DMS79 (cell line): ENCODE results near the gene CYTH3.
A peak's percentile ranks its signal among the peaks of the same experiment; 100 is the strongest.
"Not testable (repeated sequence)": the region's sequence is repeated elsewhere in the genome, so short reads cannot be mapped to it uniquely, and the experiment has no call there.

ENCODE experiments used
- DNase-seq: peaks from one replicate; lab custom pipeline; 2025; lab: John Stamatoyannopoulos, UW

Gene CYTH3

DNA sequence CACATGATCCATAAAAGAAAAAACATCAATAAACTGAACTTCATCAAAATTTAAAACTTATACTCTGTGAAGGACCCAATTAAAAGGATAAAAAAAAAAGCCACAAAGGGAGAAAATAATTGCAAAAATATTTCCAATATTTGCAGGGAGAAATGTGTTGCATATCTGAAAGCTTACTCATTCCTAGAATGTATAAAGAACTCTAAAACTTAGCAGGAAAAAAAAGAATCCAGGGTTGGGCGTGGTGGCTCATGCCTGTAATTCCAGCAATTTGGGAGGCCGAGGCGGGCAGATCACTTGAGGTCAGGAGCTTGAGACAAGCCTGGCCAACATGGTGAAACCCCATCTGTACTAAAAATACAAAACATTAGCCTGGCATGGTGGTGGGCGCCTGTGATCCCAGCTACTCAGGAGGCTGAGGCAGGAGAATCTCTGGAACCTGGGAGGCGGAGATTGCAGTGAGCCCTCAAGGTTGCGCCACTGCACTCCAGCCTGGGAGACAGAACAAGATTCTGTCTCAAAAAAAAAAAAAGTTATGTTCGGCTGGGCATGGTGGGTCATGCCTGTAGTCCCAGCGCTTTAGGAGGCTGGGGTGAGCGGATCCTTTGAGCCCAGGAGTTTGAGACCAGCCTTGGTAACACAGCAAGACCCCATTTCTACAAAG, 11.1 kb upstream of the CYTH3 start:
- DNase-seq, result not testable (repeated sequence)

DNA sequence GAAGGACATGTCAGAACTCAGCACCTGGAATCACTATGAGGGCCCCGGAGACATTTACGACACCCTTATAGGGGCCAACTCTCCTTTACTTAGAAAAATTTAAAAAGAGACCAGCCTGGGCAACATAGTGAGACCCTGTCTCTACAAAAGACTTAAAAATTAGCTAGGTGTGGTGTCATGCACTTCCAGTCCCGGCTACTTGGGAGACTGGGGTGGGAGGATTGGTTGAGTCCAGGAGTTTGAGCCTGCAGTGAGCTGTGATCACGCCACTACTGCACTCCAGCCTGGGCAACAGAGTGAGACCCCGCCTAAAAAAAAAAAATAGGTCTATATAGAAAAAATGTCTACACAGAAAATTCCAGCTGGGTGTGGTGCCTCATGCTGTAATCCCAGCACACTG, 7.5 kb upstream of the CYTH3 start:
- DNase-seq, result no peak

DNA sequence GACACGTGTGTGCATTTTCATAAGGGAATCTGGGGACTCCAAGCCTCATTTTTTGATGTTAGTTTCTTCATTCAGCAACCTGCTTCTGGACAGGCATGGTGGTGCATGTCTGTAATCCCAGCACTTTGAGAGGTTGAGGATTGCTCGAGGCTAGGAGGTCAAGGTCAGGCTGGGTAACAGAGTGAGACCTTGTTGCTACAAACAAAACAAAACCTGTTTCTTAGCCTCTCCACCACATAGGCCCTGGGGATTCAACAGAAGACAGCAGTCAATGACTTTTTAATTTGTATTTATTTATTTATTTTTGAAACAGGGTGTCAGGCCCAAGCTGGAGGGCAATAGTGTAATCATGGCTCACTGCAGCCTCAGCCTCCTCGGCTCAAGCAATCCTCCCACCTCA, 6.9 kb upstream of the CYTH3 start:
- DNase-seq, result no peak

DNA sequence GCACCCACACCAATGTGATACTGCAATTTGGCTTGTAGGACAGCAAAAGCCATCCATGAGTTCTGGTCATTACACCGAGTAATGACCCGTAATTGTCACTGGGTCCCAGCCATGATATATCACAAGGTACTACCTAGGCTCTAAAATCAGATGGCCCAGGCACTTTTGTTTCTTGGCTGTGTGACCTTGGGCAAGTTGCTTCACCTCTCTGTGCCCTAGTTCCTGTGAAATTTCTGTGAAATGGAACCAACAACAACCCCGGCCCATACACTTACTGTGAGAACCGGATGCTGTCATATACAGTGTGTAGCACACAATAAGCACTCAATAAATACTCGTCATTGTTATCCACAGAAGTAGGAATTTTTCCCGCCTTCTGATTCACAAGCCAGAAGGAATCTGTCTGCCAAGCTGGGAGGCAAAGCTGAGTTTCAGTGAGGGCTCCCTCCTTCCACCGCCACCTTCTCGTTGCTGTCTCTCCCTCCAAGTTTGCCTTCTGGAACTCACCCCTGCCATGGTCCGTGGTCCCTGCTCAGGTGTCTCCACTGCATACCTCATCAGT, 6.4 kb upstream of the CYTH3 start:
- no peak for DNase-seq

DNA sequence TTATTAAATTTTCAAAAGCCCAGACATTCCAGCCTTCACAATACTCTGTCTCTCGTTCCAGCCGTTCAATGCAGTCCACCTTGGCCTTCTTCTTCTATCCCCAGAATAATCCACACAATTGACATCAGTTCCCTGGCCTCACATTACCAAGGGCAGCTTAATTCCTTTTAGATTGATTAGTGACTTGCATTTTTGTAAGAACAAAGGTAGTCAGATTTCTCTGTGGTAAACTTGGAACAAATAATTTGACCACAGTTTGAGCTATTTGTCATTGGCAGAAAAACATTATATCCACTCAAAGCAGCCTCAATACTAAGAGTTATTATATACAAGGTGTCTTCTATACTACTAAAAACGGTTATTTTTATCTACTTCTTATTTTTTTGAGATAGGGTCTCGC, 5.1 kb upstream of the CYTH3 start:
- no peak for DNase-seq

DNA sequence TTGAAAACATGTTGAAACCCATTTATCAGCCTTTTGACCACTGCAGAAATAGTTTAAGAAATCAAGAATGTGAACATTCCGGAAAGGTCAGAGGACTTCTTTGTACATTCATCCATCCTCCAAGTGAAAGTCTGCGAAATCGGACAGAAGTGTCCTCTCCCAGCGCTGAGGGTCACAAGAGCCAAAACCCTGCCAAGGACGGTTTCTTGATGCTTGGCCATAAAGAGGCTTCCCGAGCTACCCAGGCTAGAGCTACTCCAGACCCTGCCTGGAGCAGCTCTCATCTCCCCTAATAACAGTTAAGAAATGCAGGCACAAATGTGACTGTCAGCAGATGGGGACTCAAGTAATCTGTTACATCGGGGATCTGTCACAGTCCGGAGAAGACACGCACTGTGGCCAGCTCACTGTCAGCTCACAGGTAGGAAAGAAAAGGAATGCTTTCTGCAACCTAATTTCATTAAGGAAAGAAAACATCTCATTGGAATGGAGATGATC, 4.5 kb upstream of the CYTH3 start:
- no peak for DNase-seq

DNA sequence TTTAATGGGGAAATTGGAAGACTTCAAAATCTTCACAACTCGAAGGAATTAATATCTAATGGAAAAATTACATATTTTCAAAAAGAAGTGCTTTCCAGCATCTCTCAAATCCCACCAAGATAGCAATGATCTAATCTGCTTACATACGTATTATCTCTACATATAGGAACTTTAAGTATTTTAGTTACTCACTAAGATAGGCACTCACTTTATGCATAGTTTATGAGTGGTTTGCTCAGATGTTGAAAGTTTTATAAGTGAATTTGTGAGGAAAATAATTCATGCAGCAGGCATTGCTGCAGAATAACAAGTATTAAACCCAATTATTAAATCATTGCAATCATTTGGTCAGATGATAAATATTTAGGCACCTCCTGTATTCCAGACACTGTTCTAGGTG, 2.3 kb upstream of the CYTH3 start:
- DNase-seq, result no peak

DNA sequence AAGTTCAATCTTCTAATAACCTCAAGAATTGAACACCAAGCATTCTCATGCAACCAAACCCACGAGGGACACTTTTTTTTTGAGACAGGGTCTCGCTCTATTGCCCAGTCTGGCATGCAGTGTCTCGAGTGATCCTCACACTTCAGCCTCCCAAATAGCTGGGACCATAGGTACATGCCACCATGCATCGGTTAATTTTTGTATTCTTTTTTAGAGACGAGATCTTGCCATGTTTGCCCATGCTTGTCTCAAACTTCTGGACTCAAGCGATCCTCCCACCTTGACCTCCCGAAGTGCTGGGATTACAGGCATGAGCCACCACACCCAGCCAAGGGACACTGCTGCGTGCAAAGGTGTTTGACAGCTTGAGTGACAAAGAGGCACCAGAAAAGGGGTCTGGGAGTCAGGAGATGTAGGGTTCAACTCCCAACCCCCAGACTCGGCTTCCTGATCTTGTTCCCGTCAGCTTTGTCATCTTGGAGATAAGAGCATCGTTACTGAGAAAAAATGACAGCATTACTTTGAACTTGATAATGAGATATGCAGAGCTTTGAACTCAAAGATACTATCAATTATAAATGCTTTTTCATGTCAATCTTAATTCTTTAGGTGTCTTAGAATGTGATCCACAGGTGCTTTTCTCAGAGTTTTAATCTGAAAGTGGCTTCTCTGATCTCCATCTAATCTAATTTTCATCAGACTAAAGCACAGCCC, 1.6 kb upstream of the CYTH3 start:
- DNase-seq, result no peak

DNA sequence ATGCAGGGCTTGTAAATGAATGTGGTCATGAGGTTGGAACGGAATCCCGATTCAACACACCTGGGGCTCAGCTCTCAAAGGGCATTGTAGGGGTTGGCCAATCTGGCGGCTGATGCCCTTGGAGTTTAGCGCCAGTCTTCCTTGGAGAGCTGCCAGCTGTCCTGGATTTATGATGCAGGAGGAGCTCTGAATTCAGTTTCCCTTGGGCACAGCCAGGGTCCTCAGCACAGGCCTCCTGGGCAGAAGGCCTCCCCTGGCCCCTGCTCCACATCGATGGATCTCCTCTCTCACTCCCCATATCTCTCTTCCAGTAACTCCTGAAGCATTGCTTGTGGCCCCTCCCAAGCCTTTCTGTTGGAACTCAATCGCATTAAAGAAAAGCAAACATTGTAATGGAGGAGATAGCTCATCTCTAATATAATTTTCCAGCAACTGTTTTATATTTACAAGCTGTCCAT, 985 bp upstream of the CYTH3 start:
- peak; percentile 76 for DNase-seq

DNA sequence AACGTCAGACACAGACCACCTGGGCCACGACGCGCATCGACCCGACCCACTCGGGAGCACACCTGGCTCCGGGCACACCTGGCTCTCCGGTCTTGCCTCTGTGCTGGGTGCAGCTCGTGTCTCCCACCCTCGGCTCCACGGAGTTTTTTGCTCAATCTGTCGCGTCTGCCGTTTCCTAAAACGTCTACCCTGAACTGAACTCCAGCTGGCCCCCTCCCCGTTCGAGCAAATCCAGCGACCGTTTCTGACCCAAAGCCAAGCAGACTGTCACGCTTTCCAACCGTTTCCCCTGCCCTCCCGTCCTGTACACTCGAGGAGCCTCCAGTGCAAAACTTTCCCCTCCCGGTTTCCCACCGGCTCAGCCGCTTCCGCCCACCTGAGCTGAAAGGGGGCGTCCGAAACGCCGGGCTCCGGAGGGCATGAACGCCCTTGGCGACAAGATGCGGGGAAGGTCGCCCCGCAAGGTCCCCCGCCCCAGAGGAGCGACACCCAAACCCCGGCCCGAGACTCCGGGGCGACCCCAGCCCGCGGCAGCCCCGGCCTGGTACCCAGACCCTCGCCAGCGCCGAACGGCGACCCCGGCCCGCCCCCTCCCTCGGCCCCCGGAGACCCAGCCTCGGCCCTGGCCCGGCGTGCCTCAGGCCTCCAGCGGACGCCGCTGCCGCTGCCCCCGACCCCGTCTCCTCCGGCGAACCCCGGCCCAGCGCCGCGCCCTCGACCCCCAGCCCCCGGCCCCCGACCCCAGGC, 557 bp downstream of the CYTH3 start:
- DNase-seq, result peak; percentile 3

DNA sequence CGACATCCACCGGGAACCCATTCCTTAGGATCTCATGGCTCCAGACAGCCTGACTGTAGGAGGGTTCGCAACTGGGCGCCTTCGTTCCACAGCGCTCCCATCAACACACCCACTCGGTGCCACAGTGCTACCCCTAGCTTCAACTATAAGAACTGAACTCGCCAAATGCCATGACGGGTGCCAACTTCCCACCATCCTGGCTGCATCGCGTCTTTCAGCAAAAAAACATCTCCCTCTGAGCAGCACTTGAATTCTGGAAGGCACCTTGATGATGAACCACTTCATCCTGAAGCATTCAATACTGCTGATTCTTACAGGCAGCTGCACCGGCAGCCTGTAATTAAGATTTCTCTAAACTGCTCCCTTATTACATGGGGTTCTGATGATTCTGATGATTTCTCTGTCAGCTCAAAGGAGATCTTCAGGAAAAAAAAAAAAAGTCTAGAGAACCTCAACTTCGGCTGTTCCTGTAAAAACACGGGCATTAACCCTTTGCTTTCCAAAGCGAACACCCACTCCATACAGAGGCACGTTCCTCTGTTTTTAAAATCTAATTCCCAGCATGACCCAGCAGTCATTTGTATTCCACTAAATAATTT, 1.3 kb downstream of the CYTH3 start:
- peak; percentile 59 for DNase-seq

DNA sequence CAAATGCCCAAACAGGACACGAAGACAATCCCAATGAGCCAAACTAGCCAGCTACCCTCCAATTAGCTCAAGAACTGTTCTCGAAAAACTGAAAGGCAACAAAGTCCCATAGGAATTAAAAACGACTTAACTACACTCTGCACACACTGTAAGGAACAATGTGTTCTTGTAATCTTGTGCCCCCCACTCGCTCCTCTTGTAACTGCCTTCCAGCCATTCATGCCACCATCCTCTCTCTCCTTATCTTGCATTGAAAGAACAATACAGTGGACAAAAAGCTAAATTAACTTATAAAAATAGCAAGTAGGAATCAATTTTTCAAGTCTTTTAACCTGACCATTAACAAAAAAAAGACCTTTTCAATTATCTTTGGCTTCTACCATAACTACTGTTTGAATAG, 2.9 kb downstream of the CYTH3 start:
- no peak for DNase-seq

DNA sequence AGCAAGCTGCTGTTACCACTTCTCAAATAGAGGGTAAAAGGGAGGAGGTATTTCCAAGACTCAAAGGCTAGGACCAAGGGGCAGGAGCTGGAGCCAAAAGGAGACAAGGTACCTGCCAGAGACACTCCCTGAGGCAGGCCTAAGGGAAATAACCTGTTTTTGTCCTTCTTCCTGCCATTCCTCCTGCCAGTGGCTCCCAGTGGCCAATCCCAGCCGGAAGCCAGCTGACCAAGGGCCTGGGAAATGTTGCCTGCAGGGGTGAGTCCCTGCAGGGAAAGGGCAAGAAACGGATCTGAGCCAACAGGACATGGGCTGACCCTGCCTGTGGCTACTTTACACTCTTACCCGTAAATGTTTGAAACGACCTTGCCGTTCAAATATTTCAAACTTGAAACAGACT, 3.5 kb downstream of the CYTH3 start:
- no peak for DNase-seq

DNA sequence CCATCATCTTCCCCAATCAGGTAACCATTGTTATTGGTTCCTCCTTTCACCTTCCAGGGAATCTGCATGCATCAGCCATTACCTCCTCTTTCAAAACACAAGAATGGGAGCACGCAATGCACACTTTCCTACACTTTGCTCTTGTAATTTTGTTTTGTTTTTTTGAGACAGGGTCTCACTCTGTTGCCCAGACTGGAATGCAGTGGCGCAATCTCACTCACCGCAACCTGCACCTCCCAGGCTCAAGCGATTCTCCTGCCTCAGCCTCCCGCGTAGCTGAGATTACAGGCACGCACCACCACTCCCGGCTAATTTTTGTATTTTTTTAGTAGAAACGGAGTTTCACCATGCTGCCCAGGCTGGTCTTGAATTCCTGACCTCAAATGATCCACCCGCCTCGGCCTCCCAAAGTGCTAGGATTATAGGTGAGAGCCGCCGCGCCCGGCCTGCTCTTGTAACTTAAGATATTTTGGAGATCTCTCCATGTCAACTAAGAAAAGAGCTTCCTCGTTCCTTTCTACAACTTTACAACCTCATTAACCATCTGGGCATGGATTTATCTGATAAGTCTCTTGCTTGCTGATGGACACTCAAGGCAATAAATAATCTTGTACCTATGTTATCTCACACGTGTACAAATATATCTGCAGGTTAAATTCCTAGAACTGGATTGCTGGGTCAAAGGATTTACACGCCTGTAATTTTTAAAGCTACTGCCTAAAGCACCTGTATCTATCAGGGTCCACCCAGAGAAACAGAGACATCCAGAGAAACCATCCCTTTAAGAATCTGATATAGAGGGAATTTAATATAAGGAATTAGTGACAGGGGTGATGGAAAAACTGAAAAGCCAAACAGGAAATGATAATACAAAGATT, 4.2 kb downstream of the CYTH3 start:
- no peak for DNase-seq

DNA sequence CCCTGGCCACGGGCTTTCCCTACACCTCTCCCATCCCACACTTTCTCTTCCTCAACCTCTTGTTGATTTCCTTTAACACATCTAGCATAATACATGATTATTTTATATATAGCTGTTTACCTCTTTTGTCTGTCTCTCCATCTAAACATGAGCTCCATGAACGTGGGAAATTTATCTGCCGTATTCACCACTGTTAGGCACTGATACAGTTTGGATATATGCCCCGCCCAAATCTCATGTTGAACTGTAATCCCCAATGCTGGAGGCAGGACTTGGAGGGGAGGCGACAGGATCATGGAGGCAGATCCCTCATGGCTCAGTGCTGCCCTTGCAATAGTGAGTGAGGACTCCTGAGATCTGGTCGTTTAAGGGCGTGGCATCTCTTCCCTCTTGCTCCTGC, 5.7 kb downstream of the CYTH3 start:
- DNase-seq, result no peak

DNA sequence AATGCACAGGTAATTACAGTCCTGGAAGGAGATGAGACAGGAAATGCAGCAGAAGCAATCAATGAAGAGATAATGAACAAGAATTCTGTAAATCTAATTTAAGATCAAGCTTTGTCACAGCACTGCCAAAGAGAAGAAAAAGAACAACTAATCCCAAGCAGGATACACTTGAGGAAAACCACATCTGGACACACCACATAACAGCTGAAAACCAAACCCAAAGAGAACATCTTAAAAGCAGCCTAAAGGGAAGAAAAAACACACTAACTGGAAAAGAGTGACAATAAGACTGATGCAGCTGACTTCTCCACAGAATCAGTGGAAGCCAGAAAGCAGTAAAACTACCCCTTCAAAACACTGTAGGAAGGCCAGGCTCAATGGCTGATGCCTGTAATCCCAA, 10.2 kb downstream of the CYTH3 start:
- no peak for DNase-seq

DNA sequence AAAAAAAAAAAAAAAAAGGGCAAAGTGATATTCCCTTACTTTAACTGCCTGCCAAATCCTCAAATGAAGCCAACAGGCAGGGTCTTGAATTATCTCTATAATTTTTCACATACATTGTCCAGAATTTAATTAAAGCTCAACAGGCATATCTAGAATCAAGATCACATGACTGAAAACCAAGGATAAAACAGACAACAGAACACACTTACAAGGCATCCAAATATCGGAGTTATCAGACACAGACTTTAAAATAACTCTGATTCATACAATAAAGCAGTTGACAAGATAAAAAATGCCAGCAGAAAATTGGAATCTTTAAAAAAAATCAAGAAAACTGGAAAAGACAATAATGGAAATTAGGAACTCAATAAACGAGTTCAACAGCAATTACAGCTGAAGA, 10.7 kb downstream of the CYTH3 start:
- no peak for DNase-seq

DNA sequence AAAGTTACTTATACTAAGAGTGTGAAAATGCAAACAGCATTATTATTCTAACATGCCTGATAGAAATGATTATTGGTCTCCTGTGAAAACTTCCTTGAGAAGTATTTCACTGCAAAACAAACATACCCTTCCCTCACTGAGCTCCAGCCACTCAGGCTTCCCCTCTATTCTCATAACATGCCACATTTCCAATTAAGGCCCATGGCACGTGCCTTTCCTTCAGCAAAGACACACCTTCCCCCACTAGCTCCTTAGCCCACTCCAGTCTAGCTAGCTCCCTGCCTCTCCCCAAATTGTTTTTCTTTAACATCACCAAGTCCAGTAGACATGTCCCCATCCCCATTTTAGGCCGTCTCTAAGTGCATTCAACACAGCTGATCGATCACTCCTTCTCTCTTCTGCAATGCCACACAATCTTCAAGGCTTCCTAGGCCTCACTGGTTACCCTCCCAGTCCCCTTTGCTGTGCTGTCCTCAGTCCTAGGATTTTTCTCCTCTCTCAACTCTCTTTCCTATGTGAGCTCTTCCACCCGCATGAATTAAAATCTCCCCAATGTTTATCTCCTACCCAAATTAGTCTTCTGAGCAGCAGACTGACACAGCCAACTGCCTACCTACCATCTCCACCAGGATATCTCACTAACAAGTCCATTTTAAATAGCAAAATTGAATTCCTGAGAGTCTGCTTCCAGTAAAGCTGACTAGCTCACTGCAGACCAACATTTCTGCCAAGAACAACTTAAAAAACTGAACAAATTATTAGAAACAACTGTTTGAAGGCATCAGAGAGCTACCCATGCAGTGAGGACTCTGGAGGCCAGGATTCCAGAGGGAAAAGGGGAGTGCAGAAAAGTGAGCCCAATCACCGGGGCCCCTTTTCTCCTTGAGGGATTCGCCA, 11.9 kb downstream of the CYTH3 start:
- DNase-seq, result no peak

DNA sequence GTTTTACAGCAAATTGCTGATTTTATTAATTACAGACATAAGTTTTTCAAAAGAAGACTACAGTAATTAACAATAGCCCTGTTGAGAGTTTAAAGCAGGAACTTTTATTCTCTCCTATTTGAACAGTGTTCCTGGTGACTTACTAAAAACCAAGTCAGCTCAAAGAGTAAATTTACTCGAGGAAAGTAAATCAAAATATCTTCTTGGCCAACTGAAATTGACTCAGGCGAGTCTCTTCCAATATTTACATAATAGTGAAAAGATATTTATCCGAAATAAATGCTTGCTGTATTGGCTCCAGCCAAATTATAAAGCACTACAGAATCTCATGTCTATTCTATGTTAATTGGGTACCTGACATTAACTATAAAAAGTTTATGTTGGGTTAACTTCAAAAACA, 13.2 kb downstream of the CYTH3 start:
- DNase-seq, result no peak
